Type B pancreatic cell (in vitro differentiated cells): ENCODE measurements around the gene TAPBPL. TPM values are rescaled to one million over a fixed set of nuclear protein-coding genes. Genes with fewer than 3 reads are reported as not detected.

Experiments
- DNase-seq: peaks from one replicate; pipeline ENCODE4 v3.0.0; 2021; ENCODE audit warnings: mixed read lengths; ENCODE audit not compliant: unreplicated experiment; ENCODE audit errors: extremely low spot score
- H3K27ac Mint-ChIP-seq: 2 replicates; pipeline ENCODE4 v1.8.0; 2021; ENCODE audit warnings: mild to moderate bottlenecking, mixed read lengths
- H3K27me3 Mint-ChIP-seq: 2 replicates; pipeline ENCODE4 v1.8.0; 2021; ENCODE audit warnings: mixed read lengths
- H3K36me3 Mint-ChIP-seq: 2 replicates; pipeline ENCODE4 v1.8.0; 2021; ENCODE audit warnings: mixed read lengths
- H3K4me1 Mint-ChIP-seq: one replicate; pipeline ENCODE4 v1.8.0; 2021; ENCODE audit warnings: mixed read lengths; ENCODE audit not compliant: unreplicated experiment
- H3K4me3 Mint-ChIP-seq: 2 replicates; pipeline ENCODE4 v1.8.0; 2021; ENCODE audit warnings: mild to moderate bottlenecking, mixed read lengths
- H3K9me3 Mint-ChIP-seq: 2 replicates; pipeline ENCODE4 v1.8.0; 2021; ENCODE audit warnings: mixed read lengths
- CTCF ChIP-seq: fragments of 200-600 bp; sonication (generic); conservative IDR thresholded peaks from 2 replicates; pipeline ENCODE4 v1.5.0; 2021; ENCODE audit warnings: antibody characterized with exemption, mild to moderate bottlenecking
- total RNA-seq: library from RNA; stranded (reverse); gene quantifications from 2 replicates; pipeline ENCODE4 v1.2.1, GENCODE V29; 2021; ENCODE audit warnings: low replicate concordance

Gene TAPBPL
- total RNA-seq, 1 donor from 2014 or later, result 12.4 TPM

DNA sequence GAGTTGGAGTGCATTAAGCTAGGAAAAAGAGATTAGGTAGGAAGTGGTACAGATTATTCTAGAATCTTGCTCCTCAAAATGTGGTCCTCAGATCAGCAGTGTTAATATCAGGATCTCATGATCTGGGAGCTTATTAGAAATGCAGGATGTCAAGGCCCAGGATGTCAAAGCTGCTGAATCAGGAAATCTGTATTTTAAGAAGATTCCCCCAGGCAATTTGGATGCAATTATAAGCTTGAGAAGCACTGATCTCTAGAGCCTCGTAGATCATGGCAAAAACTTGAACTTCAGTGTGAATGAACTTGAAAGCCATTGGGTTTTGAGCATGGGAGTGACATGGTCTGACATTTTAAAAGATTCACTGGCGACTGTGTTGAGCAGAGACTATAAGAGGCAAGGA lies 48.6 kb downstream of the TAPBPL start:
- H3K36me3 Mint-ChIP-seq, result peaks cover 19% of the 10 kb centered on the region
- H3K4me1 Mint-ChIP-seq, result peaks cover under 1% of the 10 kb centered on the region

GRCh38 chr12:6507102-6507998 lies 55.5 kb downstream of the TAPBPL start:
- Mint-ChIP-seq H3K27ac (peak overlapping the region; percentile 81), H3K36me3 (peaks cover 36% of the 10 kb centered on the region), H3K27me3 (no peaks in the 10 kb centered on the region), H3K4me3 (peak overlapping the region; percentile 27), H3K9me3 (no peaks in the 10 kb centered on the region), H3K4me1 (no peaks in the 10 kb centered on the region)
- no peak for DNase-seq
- no peak for TF ChIP-seq CTCF

More for the DNA sequence above, 48.6 kb downstream of the TAPBPL start:
- Mint-ChIP-seq H3K27ac (no peak overlapping the region), H3K9me3 (no peaks in the 10 kb centered on the region), H3K27me3 (no peaks in the 10 kb centered on the region), H3K4me3 (no peak overlapping the region)
- TF ChIP-seq CTCF, result no peak
- DNase-seq, result no peak

- H3K27me3 Mint-ChIP-seq, result no peaks in the 10 kb centered on the region
- H3K27ac Mint-ChIP-seq, result peak overlapping the region; percentile 81
- H3K9me3 Mint-ChIP-seq, result no peaks in the 10 kb centered on the region
- no peaks in the 10 kb centered on the region for H3K4me1 Mint-ChIP-seq
- no peak overlapping the region for H3K4me3 Mint-ChIP-seq
- TF ChIP-seq CTCF, result no peak
- no peak for DNase-seq
- peaks cover 43% of the 10 kb centered on the region for H3K36me3 Mint-ChIP-seq
These were observed 56.2 kb downstream of the TAPBPL start for GRCh38 chr12:6508087-6508486.

Other genes starting within 250 kb of the TAPBPL start
- gene PLEKHG6, start 141.4 kb upstream of the TAPBPL start, total RNA-seq, result 32.4 and 115 TPM in 2 replicates
- gene TNFRSF1A, start 110.0 kb upstream of the TAPBPL start, total RNA-seq, result 79.1 and 222 TPM in 2 replicates
- gene SCNN1A, start 76.5 kb upstream of the TAPBPL start, total RNA-seq, result 29.2 and 72.7 TPM in 2 replicates
- gene LTBR, start 67.9 kb upstream of the TAPBPL start, total RNA-seq, result 18.5 and 98.5 TPM in 2 replicates
- not detected in 2 replicates for gene CD27, start 7.1 kb upstream of the TAPBPL start, total RNA-seq
- gene VAMP1, start 18.6 kb downstream of the TAPBPL start, total RNA-seq, result 10.1 and 12.7 TPM in 2 replicates
- gene MRPL51, start 41.2 kb downstream of the TAPBPL start, total RNA-seq, result 213 and 396 TPM in 2 replicates
- 96.5 and 109 TPM in 2 replicates for gene NCAPD2, start 42.1 kb downstream of the TAPBPL start, total RNA-seq
- 2,317 and 5,618 TPM in 2 replicates for gene GAPDH, start 82.5 kb downstream of the TAPBPL start, total RNA-seq
- gene IFFO1, start 104.0 kb downstream of the TAPBPL start, total RNA-seq, result 9.1 and 17.5 TPM in 2 replicates
- 60.9 and 106 TPM in 2 replicates for gene NOP2, start 116.2 kb downstream of the TAPBPL start, total RNA-seq
- 270 and 289 TPM in 2 replicates for gene CHD4, start 155.3 kb downstream of the TAPBPL start, total RNA-seq
- 2.7 and 19.9 TPM in 2 replicates for gene LPAR5, start 183.9 kb downstream of the TAPBPL start, total RNA-seq
- gene ACRBP, start 195.4 kb downstream of the TAPBPL start, total RNA-seq, result 3.9 and 7.1 TPM in 2 replicates
- 58.1 and 102 TPM in 2 replicates for gene ING4, start 211.1 kb downstream of the TAPBPL start, total RNA-seq
- gene ZNF384, start 237.3 kb downstream of the TAPBPL start, total RNA-seq, result 78.3 and 127 TPM in 2 replicates
- gene PIANP, start 248.8 kb downstream of the TAPBPL start, total RNA-seq, result 0.95 and 3.9 TPM in 2 replicates